GM23338 (cell line): ENCODE measurements around the gene ASTL. TPM values are rescaled to one million over a fixed set of nuclear protein-coding genes. Genes with fewer than 3 reads are reported as not detected.

ENCODE experiments used
- ATAC-seq: fragments of 200-7000 bp; cut with Tn5 transposase; 3 replicates; pipeline ENCODE4 v1.9.1; 2020
- DNase-seq: peaks from one replicate; pipeline ENCODE4 v3.0.0-alpha.2; 2015; ENCODE audit warnings: low spot score
- H2AFZ ChIP-seq: fragments of 200-600 bp; sonication (generic); 2 replicates; pipeline ENCODE4 v1.8.0; 2016; ENCODE audit warnings: antibody characterized with exemption, mild to moderate bottlenecking, moderate library complexity
- H3F3A ChIP-seq: fragments of 200-600 bp; sonication (generic); replicated peaks from 2 replicates; pipeline ENCODE4 v1.8.0; 2017; ENCODE audit warnings: antibody characterized with exemption, mixed run types, low read depth
- H3K27ac ChIP-seq: fragments of 200-600 bp; sonication (generic); 2 replicates; pipeline ENCODE4 v1.6.1; 2016; ENCODE audit warnings: low read depth
- H3K27me3 ChIP-seq: fragments of 200-600 bp; sonication (generic); 2 replicates; pipeline ENCODE4 v1.8.0; 2016; ENCODE audit warnings: mild to moderate bottlenecking, mixed run types, moderate library complexity; ENCODE audit not compliant: insufficient read depth
- H3K36me3 ChIP-seq: fragments of 200-600 bp; sonication (generic); 2 replicates; pipeline ENCODE4 v1.8.0; 2016; ENCODE audit warnings: mild to moderate bottlenecking; ENCODE audit not compliant: insufficient read depth
- H3K4me1 ChIP-seq: fragments of 200-600 bp; sonication (generic); 2 replicates; pipeline ENCODE4 v1.8.0; 2016; ENCODE audit warnings: mild to moderate bottlenecking, moderate library complexity; ENCODE audit not compliant: insufficient read depth
- H3K4me2 ChIP-seq: fragments of 200-600 bp; sonication (generic); 2 replicates; pipeline ENCODE4 v1.7.1; 2017; ENCODE audit warnings: mixed run types
- H3K4me3 ChIP-seq: fragments of 200-600 bp; sonication (generic); 2 replicates; pipeline ENCODE4 v1.6.1; 2016; ENCODE audit warnings: mixed run types
- H3K79me2 ChIP-seq: fragments of 200-600 bp; sonication (generic); replicated peaks from 2 replicates; pipeline ENCODE4 v1.8.0; 2017; ENCODE audit warnings: mild to moderate bottlenecking; ENCODE audit not compliant: insufficient read depth
- H3K9me2 ChIP-seq: fragments of 200-600 bp; sonication (generic); 2 replicates; pipeline ENCODE4 v1.8.0; 2017; ENCODE audit not compliant: insufficient read depth
- H4K20me1 ChIP-seq: fragments of 200-600 bp; sonication (generic); replicated peaks from 2 replicates; pipeline ENCODE4 v1.8.0; 2017; ENCODE audit warnings: mild to moderate bottlenecking; ENCODE audit not compliant: insufficient read depth
- H3K27ac Mint-ChIP-seq: 2 replicates; pipeline ENCODE4 v1.8.0; 2020; ENCODE audit warnings: inconsistent platforms, mild to moderate bottlenecking, moderate library complexity, mixed read lengths
- H3K27me3 Mint-ChIP-seq: 3 replicates; pipeline ENCODE4 v1.8.0; 2022; ENCODE audit warnings: low read depth, mild to moderate bottlenecking, moderate library complexity, mixed read lengths, inconsistent platforms; ENCODE audit not compliant: insufficient read depth, poor library complexity
- H3K36me3 Mint-ChIP-seq: 3 replicates; pipeline ENCODE4 v1.8.0; 2021; ENCODE audit warnings: low read depth, mild to moderate bottlenecking, inconsistent platforms, moderate library complexity, mixed read lengths
- H3K4me1 Mint-ChIP-seq: 3 replicates; pipeline ENCODE4 v1.8.0; 2020; ENCODE audit warnings: mild to moderate bottlenecking, inconsistent platforms, mixed read lengths
- H3K4me3 Mint-ChIP-seq: 3 replicates; pipeline ENCODE4 v1.8.0; 2021; ENCODE audit warnings: moderate library complexity, mild to moderate bottlenecking, inconsistent platforms, mixed read lengths
- H3K9me3 Mint-ChIP-seq: 3 replicates; pipeline ENCODE4 v1.8.0; 2020; ENCODE audit warnings: moderate library complexity, mild to moderate bottlenecking, inconsistent platforms, mixed read lengths
- CTCF ChIP-seq, 2 experiments: fragments of 200-600 bp in 1 of 2; sonication (generic) in 1 of 2; conservative IDR thresholded peaks; 2 replicates each; pipeline versions ENCODE4 v1.5.1 to v1.6.1; 2016 to 2017; ENCODE audit warnings: antibody characterized with exemption in 2 of 2, low read depth in 2 of 2, mild to moderate bottlenecking in 2 of 2, moderate library complexity in 1 of 2
- NANOG ChIP-seq: IDR thresholded peaks from 2 replicates; pipeline ENCODE4 v1.6.1; 2016; ENCODE audit warnings: antibody characterized with exemption, borderline replicate concordance
- POLR2AphosphoS5 ChIP-seq: IDR thresholded peaks from 2 replicates; pipeline ENCODE4 v1.6.1; 2016; ENCODE audit warnings: antibody characterized with exemption, low read depth
- STAT1 ChIP-seq: IDR thresholded peaks from one replicate; pipeline ENCODE4 v1.6.1; 2016; ENCODE audit warnings: antibody characterized with exemption; ENCODE audit not compliant: unreplicated experiment
- ZNF331 ChIP-seq: fragments of 250-450 bp; sonication (Bioruptor Pico); IDR thresholded peaks from 2 replicates; pipeline ENCODE4 v1.5.0; 2020; ENCODE audit warnings: low read depth, mild to moderate bottlenecking, moderate library complexity
- ZNF462 ChIP-seq: fragments of 250-450 bp; sonication (Bioruptor Pico); IDR thresholded peaks from 2 replicates; pipeline ENCODE4 v1.5.0; 2020; ENCODE audit warnings: mild to moderate bottlenecking, moderate library complexity
- polyA plus RNA-seq: library from polyadenylated mRNA; unstranded; fragments of >200 nt; fragmentation: Nextera tagmentation; extraction: Ambion mirVana; gene quantifications from 2 replicates; pipeline ENCODE4 v1.2.1, GENCODE V29; 2016
- total RNA-seq: library from RNA; depleted of rRNA; stranded (reverse); fragments of >200 nt; shearing (Covaris generic); gene quantifications from 2 replicates; pipeline ENCODE4 v1.2.3, GENCODE V29; 2014

The ASTL gene
- total and polyA plus RNA-seq, 2 experiments from 2014 or later, result 0.23 TPM; not detected in 1

GRCh38 chr2:96167407-96168013 is 29.2 kb upstream of the ASTL start (continued):
- no peak for TF ChIP-seq ZNF331 (CRISPR knock-in tag)

- H3K27ac Mint-ChIP-seq, result no peak overlapping the region
- no peaks in the 10 kb centered on the region for H3K27me3 ChIP-seq
- H3K4me1 ChIP-seq, result no peaks in the 10 kb centered on the region
- peaks cover 11% of the 10 kb centered on the region for H3K4me1 Mint-ChIP-seq
- no peaks in the 10 kb centered on the region for H3K36me3 ChIP-seq
- ATAC-seq, result peak; percentile 95
- H2AFZ ChIP-seq, result peak overlapping the region; percentile 83
- no peaks in the 10 kb centered on the region for H3K9me2 ChIP-seq
- no peak overlapping the region for H3K4me3 ChIP-seq
- no peak overlapping the region for H3K4me3 Mint-ChIP-seq
- H4K20me1 ChIP-seq, result no peaks in the 10 kb centered on the region
- TF ChIP-seq ZNF331 (CRISPR knock-in tag) (no peak), CTCF (conservative IDR thresholded peaks at IDR 0.05; ENCODE audit: low read depth in 2 of 2) (0 out of 4 replicates have a peak, but pooled peaks of 1 of the 2 experiments have one; percentile 7)
- no peaks in the 10 kb centered on the region for H3K79me2 ChIP-seq
- H3K9me3 Mint-ChIP-seq, result peaks cover 8% of the 10 kb centered on the region
- no peak overlapping the region for H3K27ac ChIP-seq
- peak; percentile 61 for DNase-seq
- H3K4me2 ChIP-seq, result no peak overlapping the region
- H3K27me3 Mint-ChIP-seq, result peaks cover 2% of the 10 kb centered on the region
- H3F3A ChIP-seq, result no peaks in the 10 kb centered on the region
- H3K36me3 Mint-ChIP-seq, result no peaks in the 10 kb centered on the region
These were observed 26.3 kb upstream of the ASTL start for GRCh38 chr2:96164459-96165184.

GRCh38 chr2:96163768-96164429 is 25.6 kb upstream of the ASTL start:
- no peaks in the 10 kb centered on the region for H3K79me2 ChIP-seq
- no peak overlapping the region for H3K4me3 ChIP-seq
- H3K4me1 Mint-ChIP-seq, result peaks cover 15% of the 10 kb centered on the region
- H4K20me1 ChIP-seq, result no peaks in the 10 kb centered on the region
- no peaks in the 10 kb centered on the region; the same call in 2 of the 3 replicates for H3K36me3 Mint-ChIP-seq
- H2AFZ ChIP-seq, result peak overlapping the region; percentile 83
- H3K4me2 ChIP-seq, result no peak overlapping the region
- H3K27me3 ChIP-seq, result no peaks in the 10 kb centered on the region
- peak; percentile 13 for ATAC-seq
- peaks cover 1% of the 10 kb centered on the region; the same call in 2 of the 3 replicates for H3K9me3 Mint-ChIP-seq
- DNase-seq, result no peak
- H3K27me3 Mint-ChIP-seq, result peaks cover 7% of the 10 kb centered on the region
- no peak overlapping the region for H3K27ac Mint-ChIP-seq
- no peaks in the 10 kb centered on the region for H3F3A ChIP-seq
- H3K4me3 Mint-ChIP-seq, result no peak overlapping the region
- no peaks in the 10 kb centered on the region for H3K9me2 ChIP-seq
- no peaks in the 10 kb centered on the region for H3K36me3 ChIP-seq
- no peaks in the 10 kb centered on the region for H3K4me1 ChIP-seq
- no peak overlapping the region for H3K27ac ChIP-seq
- no peak for TF ChIP-seq NANOG
- no peak for TF ChIP-seq STAT1
- no peak for TF ChIP-seq POLR2AphosphoS5
- TF ChIP-seq ZNF462 (CRISPR knock-in tag), result no peak
